ENCODE measurements around the gene CAMK4. TPM values are rescaled to one million over a fixed set of nuclear protein-coding genes. Genes with fewer than 3 reads are reported as not detected.

CAMK4 gene
- total RNA-seq, 1 experiment from 2014 or later, result 23.3 TPM

DNA sequence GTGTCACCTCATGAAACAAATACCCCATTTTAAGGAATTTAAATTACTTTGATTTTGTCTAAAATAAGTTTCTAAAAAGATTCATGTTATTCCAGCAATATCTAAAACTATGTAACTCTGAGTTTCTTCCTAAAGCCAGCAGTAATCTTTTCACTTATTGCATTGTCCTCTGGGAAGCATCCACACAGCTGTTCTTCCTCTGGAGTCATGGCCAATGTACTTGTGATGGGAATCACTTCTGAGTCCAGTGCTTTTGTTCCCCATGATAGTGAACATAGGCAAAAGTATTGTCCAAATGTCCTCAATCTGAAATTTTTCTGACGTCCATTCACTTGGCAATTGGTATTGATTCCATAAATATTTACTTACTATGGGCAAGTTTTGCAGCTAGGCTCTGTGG lies 163.2 kb downstream of the CAMK4 start:
- intact Hi-C loops (cut with micrococcal nuclease; ENCODE audit: unreplicated experiment), result no loop called here
- no peak for DNase-seq
- Mint-ChIP-seq H3K9me3 (ENCODE audit: low read depth, unreplicated experiment) (no peaks in the 10 kb centered on the region), H3K27ac (ENCODE audit: unreplicated experiment) (no peak overlapping the region), H3K4me3 (ENCODE audit: low read depth, unreplicated experiment) (no peak overlapping the region), H3K27me3 (ENCODE audit: unreplicated experiment) (no peaks in the 10 kb centered on the region), H3K4me1 (ENCODE audit: low read depth, unreplicated experiment) (no peaks in the 10 kb centered on the region), H3K36me3 (ENCODE audit: insufficient read depth, unreplicated experiment) (no peaks in the 10 kb centered on the region)
- CTCF ChIA-PET, result no interaction called here
- BruUV-seq (replicated peaks), result no TSS peak
- TF ChIP-seq, protein P1, sequence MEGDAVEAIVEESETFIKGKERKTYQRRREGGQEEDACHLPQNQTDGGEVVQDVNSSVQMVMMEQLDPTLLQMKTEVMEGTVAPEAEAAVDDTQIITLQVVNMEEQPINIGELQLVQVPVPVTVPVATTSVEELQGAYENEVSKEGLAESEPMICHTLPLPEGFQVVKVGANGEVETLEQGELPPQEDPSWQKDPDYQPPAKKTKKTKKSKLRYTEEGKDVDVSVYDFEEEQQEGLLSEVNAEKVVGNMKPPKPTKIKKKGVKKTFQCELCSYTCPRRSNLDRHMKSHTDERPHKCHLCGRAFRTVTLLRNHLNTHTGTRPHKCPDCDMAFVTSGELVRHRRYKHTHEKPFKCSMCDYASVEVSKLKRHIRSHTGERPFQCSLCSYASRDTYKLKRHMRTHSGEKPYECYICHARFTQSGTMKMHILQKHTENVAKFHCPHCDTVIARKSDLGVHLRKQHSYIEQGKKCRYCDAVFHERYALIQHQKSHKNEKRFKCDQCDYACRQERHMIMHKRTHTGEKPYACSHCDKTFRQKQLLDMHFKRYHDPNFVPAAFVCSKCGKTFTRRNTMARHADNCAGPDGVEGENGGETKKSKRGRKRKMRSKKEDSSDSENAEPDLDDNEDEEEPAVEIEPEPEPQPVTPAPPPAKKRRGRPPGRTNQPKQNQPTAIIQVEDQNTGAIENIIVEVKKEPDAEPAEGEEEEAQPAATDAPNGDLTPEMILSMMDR (IDR thresholded peaks at IDR 0.05; ENCODE audit: unreplicated experiment), result no peak

DNA sequence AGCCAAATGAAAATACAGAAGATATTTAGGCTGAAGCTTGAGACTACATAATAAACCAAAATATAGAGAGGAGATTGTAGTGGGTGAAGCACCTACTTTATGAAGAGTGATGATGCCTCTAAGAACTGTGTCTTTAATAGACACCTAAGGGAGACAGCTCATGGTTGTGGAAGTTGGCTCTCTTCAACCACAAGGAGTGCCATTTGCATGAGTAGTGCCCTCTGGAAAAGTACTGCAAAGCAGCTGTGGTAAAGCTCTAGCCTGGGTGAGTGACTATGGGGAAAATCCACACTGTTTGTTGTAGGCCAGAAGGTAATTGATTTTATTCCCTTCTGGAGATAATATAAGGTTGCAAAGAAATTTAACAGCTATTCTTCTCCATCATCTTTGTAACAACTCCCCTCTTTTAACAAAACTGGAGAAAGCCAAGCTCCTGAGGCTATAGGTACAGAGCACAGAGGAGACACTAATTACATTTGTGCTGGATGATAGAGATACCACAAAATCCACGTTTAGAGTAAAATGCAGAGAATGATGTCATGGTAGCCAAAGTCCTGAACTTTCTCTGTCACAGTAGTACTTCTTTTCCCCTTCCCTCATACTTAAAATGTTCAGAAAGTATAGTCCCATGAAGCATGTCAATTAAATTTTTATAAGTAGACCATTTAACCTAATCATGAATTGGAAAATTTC lies 165.4 kb downstream of the CAMK4 start:
- Mint-ChIP-seq H3K4me1 (ENCODE audit: low read depth, unreplicated experiment) (no peaks in the 10 kb centered on the region), H3K27me3 (ENCODE audit: unreplicated experiment) (no peaks in the 10 kb centered on the region), H3K36me3 (ENCODE audit: insufficient read depth, unreplicated experiment) (no peaks in the 10 kb centered on the region), H3K27ac (ENCODE audit: unreplicated experiment) (no peak overlapping the region), H3K9me3 (ENCODE audit: low read depth, unreplicated experiment) (no peaks in the 10 kb centered on the region), H3K4me3 (ENCODE audit: low read depth, unreplicated experiment) (no peak overlapping the region)
- no TSS peak for BruUV-seq (replicated peaks)
- CTCF ChIA-PET, result no interaction called here
- no peak for DNase-seq
- TF ChIP-seq, protein P1 (IDR thresholded peaks at IDR 0.05; ENCODE audit: unreplicated experiment), result no peak
- intact Hi-C loops (cut with micrococcal nuclease; ENCODE audit: unreplicated experiment), result no loop called here

DNA sequence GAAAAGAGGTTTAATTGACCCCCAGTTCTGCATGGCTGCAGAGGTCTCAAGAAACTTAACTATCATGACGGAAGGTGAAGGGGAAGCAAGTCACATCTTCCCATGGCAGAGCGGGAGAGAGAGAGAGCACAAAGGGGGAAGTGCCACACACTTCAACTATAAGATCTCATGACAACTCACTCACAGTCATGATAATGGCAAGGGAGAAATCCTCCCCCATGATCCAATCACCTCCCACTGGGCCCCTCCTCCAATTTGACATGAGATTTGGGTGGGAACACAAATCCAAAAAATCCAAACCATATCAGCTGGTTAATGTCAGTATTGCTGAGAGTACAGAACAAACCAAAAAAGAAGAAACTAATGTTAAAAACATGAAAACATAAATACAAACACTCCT lies 168.0 kb downstream of the CAMK4 start:
- CTCF ChIA-PET, result no interaction called here
- Mint-ChIP-seq H3K4me3 (ENCODE audit: low read depth, unreplicated experiment) (no peak overlapping the region), H3K9me3 (ENCODE audit: low read depth, unreplicated experiment) (no peaks in the 10 kb centered on the region), H3K4me1 (ENCODE audit: low read depth, unreplicated experiment) (no peaks in the 10 kb centered on the region), H3K27me3 (ENCODE audit: unreplicated experiment) (no peaks in the 10 kb centered on the region), H3K27ac (ENCODE audit: unreplicated experiment) (no peak overlapping the region), H3K36me3 (ENCODE audit: insufficient read depth, unreplicated experiment) (no peaks in the 10 kb centered on the region)
- intact Hi-C loops (cut with micrococcal nuclease; ENCODE audit: unreplicated experiment), result no loop called here
- no peak for DNase-seq
- TF ChIP-seq, protein P1 (IDR thresholded peaks at IDR 0.05; ENCODE audit: unreplicated experiment), result no peak
- BruUV-seq (replicated peaks), result no TSS peak

DNA sequence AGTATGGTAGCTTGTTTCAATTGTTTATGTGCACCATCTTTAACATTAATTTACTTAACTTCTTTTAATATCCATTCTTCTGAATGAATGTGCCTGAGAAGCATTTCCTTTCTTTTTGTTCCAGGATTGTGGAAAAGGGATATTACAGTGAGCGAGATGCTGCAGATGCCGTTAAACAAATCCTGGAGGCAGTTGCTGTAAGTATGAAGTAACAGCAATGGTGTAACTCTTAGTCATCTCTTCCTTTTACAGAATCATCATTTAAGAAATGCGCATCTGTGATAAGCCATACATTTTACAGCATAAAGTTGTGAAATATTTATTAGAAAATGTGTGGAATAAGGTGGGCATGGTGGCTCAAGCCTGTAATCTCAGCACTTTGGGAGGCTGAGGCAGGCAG lies 170.4 kb downstream of the CAMK4 start:
- no peak overlapping the region for H3K4me3 Mint-ChIP-seq (ENCODE audit: low read depth, unreplicated experiment)
- no peak overlapping the region for H3K27ac Mint-ChIP-seq (ENCODE audit: unreplicated experiment)

More for the DNA sequence above, 170.4 kb downstream of the CAMK4 start:
- TF ChIP-seq, protein P1 (IDR thresholded peaks at IDR 0.05; ENCODE audit: unreplicated experiment), result no peak
- DNase-seq, result no peak
- Mint-ChIP-seq H3K27me3 (ENCODE audit: unreplicated experiment) (no peaks in the 10 kb centered on the region), H3K9me3 (ENCODE audit: low read depth, unreplicated experiment) (no peaks in the 10 kb centered on the region), H3K4me1 (ENCODE audit: low read depth, unreplicated experiment) (no peaks in the 10 kb centered on the region), H3K36me3 (ENCODE audit: insufficient read depth, unreplicated experiment) (no peaks in the 10 kb centered on the region)
- no TSS peak for BruUV-seq (replicated peaks)
- intact Hi-C loops (cut with micrococcal nuclease; ENCODE audit: unreplicated experiment), result no loop called here
- CTCF ChIA-PET, result interaction anchor here (0.7 kb wide), 1 partner anchor 86 kb away, joined by 3 read pairs; no protein-coding TSS in a partner anchor
